PC-3 (cell line): ENCODE measurements around the gene DTNB.

Experiments
- CTCF ChIP-seq: fragments of 300-600 bp; sonication (generic); conservative IDR thresholded peaks from 2 replicates; pipeline ENCODE4 v1.5.1; 2017; ENCODE audit warnings: antibody characterized with exemption, low read depth, mild to moderate bottlenecking, low read length
- EZH2phosphoT487 ChIP-seq: fragments of 300-600 bp; sonication (generic); IDR thresholded peaks from 2 replicates; pipeline ENCODE4 v1.6.1; 2018; ENCODE audit warnings: mild to moderate bottlenecking, antibody characterized with exemption, low read length, borderline replicate concordance

- TF ChIP-seq CTCF = peak; percentile 91
- no peak for TF ChIP-seq EZH2phosphoT487
Observed at GRCh38 chr2:25606892-25607291, 66.5 kb downstream of the DTNB start.
